Measurements from ENCODE around the gene APBB1IP. TPM values are rescaled to one million over a fixed set of nuclear protein-coding genes. Genes with fewer than 3 reads are reported as not detected.
"Not testable (repeated sequence)": the region's sequence is repeated elsewhere in the genome, so short reads cannot be mapped to it uniquely, and the experiment has no call there.

APBB1IP gene
- total RNA-seq, 3 donors from 2014 or later: 3.5 to 30.1 (median 6.2) TPM

DNA sequence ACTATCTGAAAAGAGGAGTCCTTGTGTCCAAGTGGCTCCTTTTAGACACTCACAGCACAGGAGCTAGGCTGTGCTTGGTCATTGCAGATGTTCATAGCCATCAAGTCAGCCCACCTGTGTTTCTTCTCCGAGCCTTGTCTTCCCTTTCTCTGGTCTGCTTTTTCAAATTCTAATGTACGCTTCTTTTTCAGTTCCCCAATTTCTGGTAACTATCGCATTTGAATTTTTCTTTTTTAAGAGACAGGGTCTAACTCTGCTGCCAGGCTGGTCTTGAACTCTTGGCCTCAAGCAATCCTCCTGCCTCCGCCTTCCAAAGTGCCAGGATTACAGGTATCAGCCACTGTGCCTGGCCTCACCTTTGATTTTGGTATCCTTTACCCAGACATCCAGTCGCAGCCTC lies 18.9 kb downstream of the APBB1IP start:
- no peaks in the 10 kb centered on the region for H3K9me3 ChIP-seq
- no peak overlapping the region for H3K27ac ChIP-seq
- no peak for DNase-seq (ENCODE audit: low spot score in 2 of 2)
- H3K27me3 ChIP-seq: no peaks in the 10 kb centered on the region
- intact Hi-C loops (cut with DNase I; ENCODE audit: low total_unique reads): no loop called here
- H3K4me1 ChIP-seq: no peaks in the 10 kb centered on the region
- TF ChIP-seq POLR2AphosphoS5 (IDR thresholded peaks at IDR 0.05) (no peak), POLR2A (IDR thresholded peaks at IDR 0.05) (no peak)
- TF ChIP-seq, protein P1, sequence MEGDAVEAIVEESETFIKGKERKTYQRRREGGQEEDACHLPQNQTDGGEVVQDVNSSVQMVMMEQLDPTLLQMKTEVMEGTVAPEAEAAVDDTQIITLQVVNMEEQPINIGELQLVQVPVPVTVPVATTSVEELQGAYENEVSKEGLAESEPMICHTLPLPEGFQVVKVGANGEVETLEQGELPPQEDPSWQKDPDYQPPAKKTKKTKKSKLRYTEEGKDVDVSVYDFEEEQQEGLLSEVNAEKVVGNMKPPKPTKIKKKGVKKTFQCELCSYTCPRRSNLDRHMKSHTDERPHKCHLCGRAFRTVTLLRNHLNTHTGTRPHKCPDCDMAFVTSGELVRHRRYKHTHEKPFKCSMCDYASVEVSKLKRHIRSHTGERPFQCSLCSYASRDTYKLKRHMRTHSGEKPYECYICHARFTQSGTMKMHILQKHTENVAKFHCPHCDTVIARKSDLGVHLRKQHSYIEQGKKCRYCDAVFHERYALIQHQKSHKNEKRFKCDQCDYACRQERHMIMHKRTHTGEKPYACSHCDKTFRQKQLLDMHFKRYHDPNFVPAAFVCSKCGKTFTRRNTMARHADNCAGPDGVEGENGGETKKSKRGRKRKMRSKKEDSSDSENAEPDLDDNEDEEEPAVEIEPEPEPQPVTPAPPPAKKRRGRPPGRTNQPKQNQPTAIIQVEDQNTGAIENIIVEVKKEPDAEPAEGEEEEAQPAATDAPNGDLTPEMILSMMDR (IDR thresholded peaks at IDR 0.05): no peak
- no peaks in the 10 kb centered on the region for H3K36me3 ChIP-seq
- no peak overlapping the region for H3K4me3 ChIP-seq

DNA sequence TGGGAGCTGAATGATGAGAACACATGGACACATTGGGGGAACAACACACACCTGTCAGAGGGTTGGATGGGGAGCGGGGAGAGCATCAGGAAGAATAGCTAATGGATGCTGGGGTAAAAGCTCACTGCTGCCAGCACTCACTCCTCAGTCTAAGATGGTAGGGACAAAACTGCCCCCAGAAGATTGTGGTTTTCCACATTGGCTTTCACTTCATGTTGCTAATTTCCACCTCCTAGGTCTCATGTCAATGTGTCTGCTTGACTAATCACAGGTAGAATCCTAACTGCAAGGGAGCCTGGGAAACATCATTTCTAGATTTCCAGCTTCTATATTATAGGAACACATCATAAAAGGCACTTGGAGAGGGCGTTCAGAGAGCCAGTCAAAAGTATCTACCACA lies 22.6 kb downstream of the APBB1IP start:
- no peaks in the 10 kb centered on the region for H3K4me1 ChIP-seq
- no peaks in the 10 kb centered on the region for H3K36me3 ChIP-seq
- no peaks in the 10 kb centered on the region for H3K27me3 ChIP-seq
- DNase-seq (ENCODE audit: low spot score in 2 of 2): no peak
- no peak overlapping the region for H3K27ac ChIP-seq
- no peaks in the 10 kb centered on the region for H3K9me3 ChIP-seq
- TF ChIP-seq, protein P1 (IDR thresholded peaks at IDR 0.05): no peak
- no peak for TF ChIP-seq POLR2AphosphoS5 (IDR thresholded peaks at IDR 0.05)
- TF ChIP-seq POLR2A (IDR thresholded peaks at IDR 0.05): no peak
- no peak overlapping the region for H3K4me3 ChIP-seq
- intact Hi-C loops (cut with DNase I; ENCODE audit: low total_unique reads): no loop called here

DNA sequence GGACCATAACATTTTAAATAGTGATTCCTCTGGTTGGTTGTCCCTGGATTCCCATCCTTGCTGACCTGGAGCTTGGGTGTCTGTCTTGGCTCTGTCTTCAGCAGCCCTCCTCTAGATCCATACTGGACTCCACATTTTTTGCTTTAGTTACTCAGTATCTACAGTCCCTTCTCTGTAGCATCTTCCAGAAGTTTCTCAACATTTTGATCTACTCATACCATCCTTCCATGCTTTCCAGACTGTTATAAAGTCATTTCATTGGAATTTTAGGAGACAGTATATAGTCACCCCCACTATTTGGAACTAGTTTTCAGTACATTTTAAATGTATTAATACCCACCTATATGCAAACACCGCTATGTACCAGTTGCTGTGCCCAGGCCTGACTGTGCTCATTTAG lies 25.8 kb downstream of the APBB1IP start:
- Histone ChIP-seq H3K27me3 (no peaks in the 10 kb centered on the region), H3K4me1 (no peaks in the 10 kb centered on the region), H3K4me3 (no peak overlapping the region), H3K27ac (no peak overlapping the region), H3K9me3 (no peaks in the 10 kb centered on the region), H3K36me3 (no peaks in the 10 kb centered on the region)
- no peak for DNase-seq (ENCODE audit: low spot score in 2 of 2)
- no peak for TF ChIP-seq POLR2AphosphoS5 (IDR thresholded peaks at IDR 0.05)
- no peak for TF ChIP-seq POLR2A (IDR thresholded peaks at IDR 0.05)
- TF ChIP-seq, protein P1 (IDR thresholded peaks at IDR 0.05): no peak
- intact Hi-C loops (cut with DNase I; ENCODE audit: low total_unique reads): no loop called here

DNA sequence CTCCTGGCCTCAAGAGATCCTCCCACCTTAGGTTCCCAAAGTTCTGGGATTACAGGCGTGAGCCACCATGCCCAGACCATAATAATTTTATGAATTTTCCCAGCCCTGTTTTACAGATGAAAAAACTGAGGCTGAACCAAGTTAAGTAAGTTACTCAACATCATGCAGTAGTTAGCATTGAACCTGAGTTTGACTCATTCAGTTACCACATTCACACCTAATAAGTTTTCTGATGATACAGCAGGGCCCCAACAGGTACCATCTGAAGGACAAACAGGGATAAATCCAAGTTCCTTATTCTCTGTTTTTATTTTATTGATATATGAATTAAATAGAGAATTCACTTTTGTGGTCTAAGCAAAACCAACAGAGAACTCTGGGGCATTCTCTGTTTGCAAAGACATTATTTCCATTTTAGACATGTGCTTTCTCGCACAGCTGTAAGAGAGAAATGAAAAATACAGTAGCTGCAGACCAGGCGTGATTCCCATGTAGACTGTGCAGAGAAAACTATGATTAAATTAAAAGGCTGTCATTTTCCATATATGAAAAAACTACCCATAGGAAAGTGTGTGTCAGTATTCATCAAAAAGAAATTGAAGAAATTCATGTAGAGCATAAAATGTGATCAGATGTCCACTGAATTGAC lies 26.6 kb downstream of the APBB1IP start:
- H3K27me3 ChIP-seq: no peaks in the 10 kb centered on the region
- no peaks in the 10 kb centered on the region for H3K9me3 ChIP-seq
- intact Hi-C loops (cut with DNase I; ENCODE audit: low total_unique reads): no loop called here
- H3K4me1 ChIP-seq: no peaks in the 10 kb centered on the region
- H3K36me3 ChIP-seq: no peaks in the 10 kb centered on the region
- no peak overlapping the region for H3K4me3 ChIP-seq
- DNase-seq (ENCODE audit: low spot score in 2 of 2): no peak
- H3K27ac ChIP-seq: no peak overlapping the region
- TF ChIP-seq, protein P1 (IDR thresholded peaks at IDR 0.05): no peak
- TF ChIP-seq POLR2A (IDR thresholded peaks at IDR 0.05) (no peak), POLR2AphosphoS5 (IDR thresholded peaks at IDR 0.05) (no peak)

DNA sequence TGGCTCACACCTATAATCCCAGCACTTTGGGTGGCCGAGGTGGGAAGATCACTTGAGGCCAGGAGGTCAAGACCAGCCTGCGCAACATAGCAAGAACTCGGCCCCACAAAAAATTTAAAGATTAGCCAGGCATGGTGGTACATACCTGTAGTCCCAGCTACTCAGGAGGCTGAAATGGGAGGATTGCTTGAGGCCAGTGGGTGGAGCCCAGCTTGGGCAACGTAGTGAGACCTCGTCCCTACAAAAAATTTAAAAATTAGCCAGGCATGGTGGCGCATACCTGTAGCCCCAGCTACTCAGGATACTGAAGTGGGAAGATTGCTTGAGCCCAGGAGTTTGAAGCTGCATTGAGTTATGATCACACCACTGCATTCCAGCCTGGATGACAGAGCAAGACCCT lies 28.4 kb downstream of the APBB1IP start:
- not testable (repeated sequence) for H3K36me3 ChIP-seq; DNase-seq (ENCODE audit: low spot score in 2 of 2)

DNA sequence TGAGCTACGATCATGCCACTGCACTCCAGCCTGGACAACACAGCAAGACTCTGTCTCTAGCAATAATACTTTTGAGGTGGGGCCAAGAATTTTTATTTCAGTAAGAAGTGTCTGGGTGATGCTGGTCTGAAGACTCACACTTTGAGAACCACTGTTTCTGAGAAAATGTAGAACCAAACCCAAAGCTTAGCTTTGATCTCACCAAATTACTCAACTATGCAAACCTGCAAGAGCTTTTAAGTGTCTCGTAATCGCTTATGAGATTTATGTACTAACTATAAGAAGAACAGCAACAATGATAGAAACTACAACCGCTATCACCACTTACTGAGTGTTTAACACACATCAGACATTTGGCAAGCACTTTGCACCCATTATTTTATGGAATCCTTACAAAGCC lies 29.5 kb downstream of the APBB1IP start:
- Histone ChIP-seq H3K27ac (no peak overlapping the region), H3K36me3 (no peaks in the 10 kb centered on the region), H3K4me1 (no peaks in the 10 kb centered on the region), H3K4me3 (no peak overlapping the region), H3K9me3 (no peaks in the 10 kb centered on the region), H3K27me3 (no peaks in the 10 kb centered on the region)
- no peak for DNase-seq (ENCODE audit: low spot score in 2 of 2)
- TF ChIP-seq POLR2A (IDR thresholded peaks at IDR 0.05) (no peak), POLR2AphosphoS5 (IDR thresholded peaks at IDR 0.05) (no peak)
- TF ChIP-seq, protein P1 (IDR thresholded peaks at IDR 0.05): no peak
- intact Hi-C loops (cut with DNase I; ENCODE audit: low total_unique reads): no loop called here

More for the DNA sequence above, 28.4 kb downstream of the APBB1IP start:
- intact Hi-C loops (cut with DNase I; ENCODE audit: low total_unique reads); H3K27ac ChIP-seq; H3K4me1 ChIP-seq; H3K4me3 ChIP-seq; H3K27me3 ChIP-seq; H3K9me3 ChIP-seq: not testable (repeated sequence)
